Measurements from ENCODE around the gene DAB2.
A peak's percentile ranks its signal among the peaks of the same experiment; 100 is the strongest.

DAB2 gene

GRCh38 chr5:39447968-39448367, 23.2 kb upstream of the DAB2 start:
- no peak for DNase-seq (ENCODE audit: low spot score)

GRCh38 chr5:39447059-39447458, 22.3 kb upstream of the DAB2 start:
- no peak for DNase-seq (ENCODE audit: low spot score)

- no peak for DNase-seq (ENCODE audit: low spot score)
Measured at GRCh38 chr5:39446231-39446630, 21.5 kb upstream of the DAB2 start.

GRCh38 chr5:39443911-39444310, 19.1 kb upstream of the DAB2 start:
- DNase-seq (ENCODE audit: low spot score), result no peak

- no peak for DNase-seq (ENCODE audit: low spot score)
Measured at GRCh38 chr5:39442991-39443390, 18.2 kb upstream of the DAB2 start.

- no peak for DNase-seq (ENCODE audit: low spot score)
Measured at GRCh38 chr5:39441838-39442237, 17.1 kb upstream of the DAB2 start.

GRCh38 chr5:39440958-39441624, 16.3 kb upstream of the DAB2 start:
- no peak for DNase-seq (ENCODE audit: low spot score)

- no peak for DNase-seq (ENCODE audit: low spot score)
Measured at GRCh38 chr5:39440192-39440957, 15.6 kb upstream of the DAB2 start.

GRCh38 chr5:39439582-39440162, 14.9 kb upstream of the DAB2 start:
- no peak for DNase-seq (ENCODE audit: low spot score)

GRCh38 chr5:39437467-39437866, 12.7 kb upstream of the DAB2 start:
- no peak for DNase-seq (ENCODE audit: low spot score)

- DNase-seq (ENCODE audit: low spot score), result no peak
Measured at GRCh38 chr5:39433848-39434247, 9.1 kb upstream of the DAB2 start.

GRCh38 chr5:39432696-39433530, 8.1 kb upstream of the DAB2 start:
- no peak for DNase-seq (ENCODE audit: low spot score)

GRCh38 chr5:39430461-39430860, 5.7 kb upstream of the DAB2 start:
- no peak for DNase-seq (ENCODE audit: low spot score)

- DNase-seq (ENCODE audit: low spot score), result no peak
Measured at GRCh38 chr5:39428640-39429039, 3.9 kb upstream of the DAB2 start.

GRCh38 chr5:39427633-39428032, 2.9 kb upstream of the DAB2 start:
- no peak for DNase-seq (ENCODE audit: low spot score)

GRCh38 chr5:39427229-39427628, 2.4 kb upstream of the DAB2 start:
- DNase-seq (ENCODE audit: low spot score), result peak; percentile 49

GRCh38 chr5:39426746-39427105, 1.9 kb upstream of the DAB2 start:
- no peak for DNase-seq (ENCODE audit: low spot score)

- no peak for DNase-seq (ENCODE audit: low spot score)
Measured at GRCh38 chr5:39426051-39426745, 1.4 kb upstream of the DAB2 start.

- no peak for DNase-seq (ENCODE audit: low spot score)
Measured at GRCh38 chr5:39423331-39423751, 1.4 kb downstream of the DAB2 start.

- DNase-seq (ENCODE audit: low spot score), result no peak
Measured at GRCh38 chr5:39422728-39423285, 2.0 kb downstream of the DAB2 start.

- no peak for DNase-seq (ENCODE audit: low spot score)
Measured at GRCh38 chr5:39422036-39422606, 2.7 kb downstream of the DAB2 start.
